Endothelial cell of umbilical vein (primary cell): ENCODE data around the gene SORCS3. TPM values are rescaled to one million over a fixed set of nuclear protein-coding genes. Genes with fewer than 3 reads are reported as not detected.

Experiments used
- BruUV-seq: library from RNA; stranded (reverse); fragments of 400-500 nt; replicated peaks from 2 replicates; lab custom pipeline; 2021; lab: Mats Ljungman, UMichigan
- CTCF ChIA-PET: fragments of 300-600, 350-600 bp; sonication (Branson Sonifier 250); formaldehyde crosslinking; loops from one replicate; lab custom pipeline; 2021; ENCODE audit warnings: antibody characterized with exemption, inconsistent platforms; lab: Charles Lee
- POLR2A ChIA-PET: fragments of 300-600, 350-600 bp; sonication (Branson Sonifier 250); formaldehyde crosslinking; loops from one replicate; lab custom pipeline; 2021; ENCODE audit warnings: antibody characterized with exemption, inconsistent platforms; lab: Charles Lee
- DNase-seq: peaks from one replicate; pipeline ENCODE4 v3.0.0-alpha.2; 2011; ENCODE audit warnings: low read depth, low spot score
- FAIRE-seq: peaks from 2 replicates; lab custom pipeline; 2011; peaks lifted over from hg19 to GRCh38; lab: Jason Lieb, UNC
- H2AFZ ChIP-seq: 2 replicates; pipeline ENCODE4 v1.6.0; 2012; ENCODE audit warnings: low read depth, low read length, control low read depth, inconsistent platforms
- H3K27ac ChIP-seq: 2 replicates; pipeline ENCODE4 v1.5.1; 2011; ENCODE audit warnings: low read depth, mild to moderate bottlenecking, control low read depth, low read length, moderate library complexity; ENCODE audit not compliant: insufficient read depth
- H3K27me3 ChIP-seq, 2 experiments: 2 replicates each; pipeline versions ENCODE4 v1.6.0 to v1.6.1; 2011; ENCODE audit warnings: low read length in 2 of 2, mixed read lengths in 1 of 2; ENCODE audit not compliant: control insufficient read depth in 2 of 2, insufficient read depth in 2 of 2
- H3K36me3 ChIP-seq, 2 experiments: 2 replicates in 1 of 2; 3 replicates in 1 of 2; pipeline ENCODE4 v1.5.1; 2011; ENCODE audit warnings: low read length in 2 of 2, mild to moderate bottlenecking in 1 of 2, moderate library complexity in 1 of 2; ENCODE audit not compliant: control insufficient read depth in 2 of 2, insufficient read depth in 2 of 2; ENCODE audit errors: extremely low read depth in 1 of 2
- H3K4me1 ChIP-seq: 3 replicates; pipeline ENCODE4 v1.5.1; 2011; ENCODE audit warnings: mild to moderate bottlenecking, low read length; ENCODE audit not compliant: control insufficient read depth, insufficient read depth; ENCODE audit errors: extremely low read depth
- H3K4me2 ChIP-seq: 2 replicates; pipeline ENCODE4 v1.6.1; 2011; ENCODE audit warnings: low read length, control low read depth, mixed read lengths; ENCODE audit not compliant: insufficient read depth
- H3K4me3 ChIP-seq, 3 experiments: fragments of 200-600 bp in 1 of 3; sonication (generic), shearing (Covaris generic) in 1 of 3; replicated peaks in 1 of 3; 2 replicates each; pipeline ENCODE4 v1.5.1; 2011 to 2016; ENCODE audit warnings: control low read depth in 3 of 3, low read length in 3 of 3, mild to moderate bottlenecking in 2 of 3, inconsistent platforms in 1 of 3, low read depth in 1 of 3, moderate library complexity in 1 of 3; ENCODE audit not compliant: insufficient read depth in 1 of 3
- H3K79me2 ChIP-seq: 2 replicates; pipeline ENCODE4 v1.6.0; 2012; ENCODE audit warnings: low read length, inconsistent platforms; ENCODE audit not compliant: control insufficient read depth, insufficient read depth
- H3K9ac ChIP-seq: replicated peaks from 2 replicates; pipeline ENCODE3; 2011; ENCODE audit warnings: low read length, control low read depth; ENCODE audit not compliant: insufficient read depth; ENCODE audit errors: extremely low read depth
- H3K9me1 ChIP-seq: replicated peaks from 3 replicates; pipeline ENCODE4 v1.6.0; 2011; ENCODE audit warnings: mild to moderate bottlenecking, low read length; ENCODE audit not compliant: control insufficient read depth, insufficient read depth; ENCODE audit errors: extremely low read depth
- H3K9me3 ChIP-seq: replicated peaks from 2 replicates; pipeline ENCODE4 v1.5.1; 2012; ENCODE audit warnings: low read length, inconsistent platforms; ENCODE audit not compliant: control insufficient read depth, insufficient read depth
- H4K20me1 ChIP-seq: replicated peaks from 2 replicates; pipeline ENCODE3; 2011; ENCODE audit warnings: mild to moderate bottlenecking, low read length; ENCODE audit not compliant: control insufficient read depth, insufficient read depth; ENCODE audit errors: extremely low read depth
- EZH2 ChIP-seq: IDR thresholded peaks from 2 replicates; pipeline ENCODE4 v1.6.1; 2012; ENCODE audit warnings: borderline replicate concordance, low read depth, mild to moderate bottlenecking, moderate library complexity, low read length, inconsistent platforms; ENCODE audit not compliant: severe bottlenecking
- FOS ChIP-seq: IDR thresholded peaks from 2 replicates; pipeline ENCODE4 v1.6.1; 2011; ENCODE audit warnings: mild to moderate bottlenecking, low read length, moderate library complexity, borderline replicate concordance; ENCODE audit not compliant: insufficient read depth
- GATA2 ChIP-seq: IDR thresholded peaks from 2 replicates; pipeline ENCODE4 v1.7.0; 2011; ENCODE audit warnings: low read depth, mild to moderate bottlenecking, moderate library complexity, mixed read lengths, low read length; ENCODE audit not compliant: insufficient read length, insufficient read depth
- JUN ChIP-seq: IDR thresholded peaks from 2 replicates; pipeline ENCODE4 v1.6.1; 2011; ENCODE audit warnings: borderline replicate concordance, low read depth; ENCODE audit not compliant: insufficient read length, insufficient read depth
- MYC ChIP-seq: IDR thresholded peaks from one replicate; pipeline ENCODE4 v1.6.1; 2011; ENCODE audit warnings: mild to moderate bottlenecking, low read depth, low read length
- POLR2A ChIP-seq: IDR thresholded peaks from 2 replicates; pipeline ENCODE4 v1.6.1; 2012; ENCODE audit warnings: low read depth, mild to moderate bottlenecking, control low read depth, low read length
- POLR2AphosphoS5 ChIP-seq: IDR thresholded peaks from 2 replicates; pipeline ENCODE4 v1.6.1; 2012; ENCODE audit warnings: low read depth, mild to moderate bottlenecking, control low read depth, low read length, moderate library complexity; ENCODE audit not compliant: insufficient read depth
- dilution Hi-C: fragments of 300-500 bp; cut with MboI; formaldehyde crosslinking; loops from one replicate; pipeline ENCODE4 v1.15.0; 2019; ENCODE audit warnings: low sequenced_read_pairs; ENCODE audit not compliant: extremely low pct_ligation_motif_present
- intact Hi-C: fragments of 100-400 bp; cut with micrococcal nuclease; formaldehyde crosslinking; loops from one replicate; pipeline ENCODE4 v1.10.0; 2022
- polyA plus RNA-seq, 4 experiments: library from polyadenylated mRNA; depleted of rRNA in 3 of 4; stranded (reverse) in 3 of 4; unstranded in 1 of 4; fragments of >200 nt; gene quantifications; 2 replicates each; pipeline versions ENCODE4 v1.2.1 to v1.2.3, GENCODE V29; 2011 to 2012; ENCODE audit warnings: missing spikeins in 1 of 4
- total RNA-seq: library from RNA; stranded (reverse); gene quantifications from 2 replicates; pipeline ENCODE4 v1.2.3, GENCODE V29; 2021
- TF ChIP-seq, protein P1 (sequence below), 2 donors: IDR thresholded peaks; 1 replicate in 1 of 2; 2 replicates in 1 of 2; pipeline ENCODE4 v1.5.1; 2011; ENCODE audit warnings: low read length in 2 of 2, mild to moderate bottlenecking in 2 of 2, moderate library complexity in 2 of 2, control low read depth in 1 of 2, inconsistent platforms in 1 of 2, low read depth in 1 of 2; ENCODE audit not compliant: insufficient read depth in 1 of 2; ENCODE audit errors: extremely low read depth in 1 of 2
- TF ChIP-seq, protein P2 (sequence below): IDR thresholded peaks from 2 replicates; pipeline ENCODE4 v1.6.1; 2011; ENCODE audit not compliant: insufficient read depth, insufficient read length

SORCS3 gene
- total and polyA plus RNA-seq, 2 donors (not counting 3 experiments of a cell fraction or from before 2014, with no cell fraction given): not detected

DNA sequence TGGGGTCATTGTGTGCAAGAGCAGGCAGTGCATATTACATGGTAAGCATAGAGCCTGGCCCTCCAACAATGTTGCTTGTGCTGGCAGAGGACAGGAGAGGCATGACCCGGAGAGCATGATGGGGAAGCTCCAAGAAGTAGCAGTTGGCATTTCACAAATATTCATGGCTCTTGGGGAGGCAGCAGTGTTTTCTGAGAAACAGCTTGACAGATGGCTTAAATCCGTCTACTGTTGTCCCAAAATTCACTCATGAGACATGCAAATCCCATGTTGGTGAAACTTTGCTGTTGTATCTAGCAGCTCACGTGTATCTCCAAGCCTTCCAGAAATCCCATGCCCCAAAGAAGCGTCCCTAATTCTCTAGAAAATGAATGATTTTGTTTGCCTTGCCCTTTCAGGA is 487.0 kb downstream of the SORCS3 start:
- TF ChIP-seq POLR2A: no peak
- TF ChIP-seq, protein P1, sequence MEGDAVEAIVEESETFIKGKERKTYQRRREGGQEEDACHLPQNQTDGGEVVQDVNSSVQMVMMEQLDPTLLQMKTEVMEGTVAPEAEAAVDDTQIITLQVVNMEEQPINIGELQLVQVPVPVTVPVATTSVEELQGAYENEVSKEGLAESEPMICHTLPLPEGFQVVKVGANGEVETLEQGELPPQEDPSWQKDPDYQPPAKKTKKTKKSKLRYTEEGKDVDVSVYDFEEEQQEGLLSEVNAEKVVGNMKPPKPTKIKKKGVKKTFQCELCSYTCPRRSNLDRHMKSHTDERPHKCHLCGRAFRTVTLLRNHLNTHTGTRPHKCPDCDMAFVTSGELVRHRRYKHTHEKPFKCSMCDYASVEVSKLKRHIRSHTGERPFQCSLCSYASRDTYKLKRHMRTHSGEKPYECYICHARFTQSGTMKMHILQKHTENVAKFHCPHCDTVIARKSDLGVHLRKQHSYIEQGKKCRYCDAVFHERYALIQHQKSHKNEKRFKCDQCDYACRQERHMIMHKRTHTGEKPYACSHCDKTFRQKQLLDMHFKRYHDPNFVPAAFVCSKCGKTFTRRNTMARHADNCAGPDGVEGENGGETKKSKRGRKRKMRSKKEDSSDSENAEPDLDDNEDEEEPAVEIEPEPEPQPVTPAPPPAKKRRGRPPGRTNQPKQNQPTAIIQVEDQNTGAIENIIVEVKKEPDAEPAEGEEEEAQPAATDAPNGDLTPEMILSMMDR (IDR thresholded peaks at IDR 0.05; ENCODE audit: extremely low read depth in 1 of 2, insufficient read depth in 1 of 2, low read depth in 1 of 2, low read length in 2 of 2): no peak
- no TSS peak for BruUV-seq
- no peak for DNase-seq
- Histone ChIP-seq H3K9me3 (peaks cover 7% of the 10 kb centered on the region), H3K4me1 (no peaks in the 10 kb centered on the region), H2AFZ (no peak overlapping the region), H3K27ac (no peak overlapping the region), H3K4me3 (no peak overlapping the region), H4K20me1 (no peaks in the 10 kb centered on the region), H3K79me2 (no peaks in the 10 kb centered on the region), H3K36me3 (no peaks in the 10 kb centered on the region), H3K9ac (no peak overlapping the region), H3K27me3 (no peaks in the 10 kb centered on the region), H3K9me1 (no peaks in the 10 kb centered on the region), H3K4me2 (no peak overlapping the region)
- intact Hi-C loops (no loop called here), dilution Hi-C loops (no loop called here)
- ChIA-PET POLR2A (no interaction called here), CTCF (no interaction called here)
- no peak for FAIRE-seq

DNA sequence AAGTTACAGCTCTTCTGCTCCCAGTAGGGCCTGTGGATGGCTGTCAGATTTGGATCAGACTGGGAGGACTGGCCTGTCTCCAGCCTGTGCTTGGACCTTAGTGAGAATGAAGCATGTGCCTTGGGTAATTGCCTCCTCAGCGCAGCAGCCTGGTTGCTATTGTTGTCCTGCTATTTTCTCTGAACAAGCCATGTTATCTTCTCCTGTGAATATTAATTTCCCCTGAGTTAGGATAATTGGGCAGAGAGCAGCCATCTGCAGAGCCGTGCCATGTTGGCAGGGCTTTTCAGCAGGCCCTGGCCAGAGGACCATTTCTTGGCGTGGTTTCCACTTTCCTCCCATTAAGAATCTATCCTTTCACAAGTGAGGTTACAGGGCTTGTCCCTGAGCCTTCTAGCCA is 497.3 kb downstream of the SORCS3 start:
- Histone ChIP-seq H3K4me1 (no peaks in the 10 kb centered on the region), H3K4me2 (no peak overlapping the region), H4K20me1 (no peaks in the 10 kb centered on the region), H3K27me3 (no peaks in the 10 kb centered on the region), H3K4me3 (no peak overlapping the region), H3K27ac (no peak overlapping the region), H3K9me1 (no peaks in the 10 kb centered on the region), H2AFZ (no peak overlapping the region), H3K36me3 (no peaks in the 10 kb centered on the region), H3K79me2 (no peaks in the 10 kb centered on the region), H3K9me3 (peaks cover 2% of the 10 kb centered on the region), H3K9ac (no peak overlapping the region)
- CTCF ChIA-PET: no interaction called here
- no TSS peak for BruUV-seq
- POLR2A ChIA-PET: no interaction called here
- no peak for TF ChIP-seq MYC
- no peak for TF ChIP-seq JUN
- TF ChIP-seq, protein P1 (IDR thresholded peaks at IDR 0.05; ENCODE audit: extremely low read depth in 1 of 2, insufficient read depth in 1 of 2, low read depth in 1 of 2, low read length in 2 of 2): no peak
- TF ChIP-seq GATA2: no peak
- TF ChIP-seq POLR2AphosphoS5: no peak
- TF ChIP-seq FOS: no peak
- TF ChIP-seq, protein P2, sequence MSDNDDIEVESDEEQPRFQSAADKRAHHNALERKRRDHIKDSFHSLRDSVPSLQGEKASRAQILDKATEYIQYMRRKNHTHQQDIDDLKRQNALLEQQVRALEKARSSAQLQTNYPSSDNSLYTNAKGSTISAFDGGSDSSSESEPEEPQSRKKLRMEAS: no peak
- TF ChIP-seq POLR2A: no peak
- no peak for TF ChIP-seq EZH2
- intact Hi-C loops (no loop called here), dilution Hi-C loops (no loop called here)
- FAIRE-seq (no peak), DNase-seq (no peak)
